Activated CD8-positive, alpha-beta T cell treated with anti-CD3 and anti-CD28 coated beads, Interleukin-2, amount 10 ng/mL, durations not matched to agents 7 days and 5 days (primary cell): ENCODE measurements around the gene CRIP3. TPM values are rescaled to one million over a fixed set of nuclear protein-coding genes. Genes with fewer than 3 reads are reported as not detected.

Experiments
- ATAC-seq: fragments of 150-1000 bp; cut with Tn5 transposase; one replicate; pipeline ENCODE4 v1.10.0; 2021; ENCODE audit warnings: moderate library complexity
- CTCF ChIA-PET: fragments of 350-600 bp; sonication (Branson Sonifier 250); formaldehyde crosslinking; loops from one replicate; lab custom pipeline; 2021; ENCODE audit warnings: antibody characterized with exemption; lab: Charles Lee
- POLR2A ChIA-PET: fragments of 350-600 bp; sonication (Branson Sonifier 250); formaldehyde crosslinking; loops from one replicate; lab custom pipeline; 2021; ENCODE audit warnings: antibody characterized with exemption; lab: Charles Lee
- DNase-seq: peaks from one replicate; pipeline ENCODE4 v3.0.0-alpha.2; 2020
- H3K27ac Mint-ChIP-seq: one replicate; pipeline ENCODE4 v1.8.0; 2021; ENCODE audit warnings: mild to moderate bottlenecking, mixed read lengths
- H3K27me3 Mint-ChIP-seq: one replicate; pipeline ENCODE4 v1.8.0; 2021; ENCODE audit warnings: low read depth, mixed read lengths
- H3K36me3 Mint-ChIP-seq: one replicate; pipeline ENCODE4 v1.8.0; 2021; ENCODE audit warnings: low read depth, mixed read lengths
- H3K4me1 Mint-ChIP-seq: one replicate; pipeline ENCODE4 v1.8.0; 2021; ENCODE audit warnings: low read depth, mixed read lengths
- H3K4me3 Mint-ChIP-seq: one replicate; pipeline ENCODE4 v1.8.0; 2021; ENCODE audit warnings: mild to moderate bottlenecking, mixed read lengths
- H3K9me3 Mint-ChIP-seq: one replicate; pipeline ENCODE4 v1.8.0; 2022; ENCODE audit warnings: mixed read lengths; ENCODE audit not compliant: insufficient read depth
- total RNA-seq, 2 experiments: library from RNA; stranded (reverse); gene quantifications; one replicate each; pipeline ENCODE4 v1.2.3, GENCODE V29; 2021

The CRIP3 gene
- total RNA-seq, 2 experiments from 2014 or later = not detected

DNA sequence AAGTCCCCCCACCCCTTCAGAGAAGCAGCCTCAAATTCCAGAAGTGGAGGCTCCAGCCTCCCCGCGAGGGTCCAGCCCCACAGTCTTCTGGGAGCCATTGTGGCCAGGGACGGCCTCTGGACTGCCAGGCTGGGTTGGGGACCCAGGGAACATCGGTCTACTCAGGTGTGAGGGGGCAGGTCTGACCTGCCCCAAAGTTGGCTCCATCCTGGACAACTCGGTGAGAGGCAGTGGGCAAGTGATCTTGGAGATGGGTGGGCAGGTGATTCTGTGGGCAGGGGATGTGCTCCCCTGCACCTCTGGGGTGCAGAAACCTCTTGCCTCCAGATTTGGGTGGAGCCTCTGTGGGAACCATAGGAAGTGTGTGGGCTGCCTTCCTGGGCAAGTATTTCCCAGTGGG, 22.8 kb downstream of the CRIP3 start:
- peaks cover 5% of the 10 kb centered on the region for H3K4me1 Mint-ChIP-seq
- no peak overlapping the region for H3K27ac Mint-ChIP-seq
- CTCF ChIA-PET = no interaction called here
- no peak overlapping the region for H3K4me3 Mint-ChIP-seq
- POLR2A ChIA-PET = no interaction called here
- ATAC-seq = no peak
- no peak for DNase-seq
- H3K9me3 Mint-ChIP-seq = no peaks in the 10 kb centered on the region
- no peaks in the 10 kb centered on the region for H3K36me3 Mint-ChIP-seq
- peaks cover 45% of the 10 kb centered on the region for H3K27me3 Mint-ChIP-seq

GRCh38 chr6:43284991-43285781, 23.4 kb downstream of the CRIP3 start:
- H3K4me3 Mint-ChIP-seq = no peak overlapping the region
- H3K27ac Mint-ChIP-seq = no peak overlapping the region
- peaks cover 45% of the 10 kb centered on the region for H3K27me3 Mint-ChIP-seq
- ATAC-seq (no peak), DNase-seq (no peak)
- ChIA-PET CTCF (no interaction called here), POLR2A (no interaction called here)
- H3K4me1 Mint-ChIP-seq = peaks cover 5% of the 10 kb centered on the region
- no peaks in the 10 kb centered on the region for H3K36me3 Mint-ChIP-seq
- no peaks in the 10 kb centered on the region for H3K9me3 Mint-ChIP-seq

GRCh38 chr6:43283905-43284304, 24.7 kb downstream of the CRIP3 start:
- no peak overlapping the region for H3K27ac Mint-ChIP-seq
- no peaks in the 10 kb centered on the region for H3K9me3 Mint-ChIP-seq
- peaks cover 52% of the 10 kb centered on the region for H3K27me3 Mint-ChIP-seq
- no peak for DNase-seq
- H3K4me1 Mint-ChIP-seq = peaks cover 5% of the 10 kb centered on the region
- no peak overlapping the region for H3K4me3 Mint-ChIP-seq
- POLR2A ChIA-PET = no interaction called here
- no peaks in the 10 kb centered on the region for H3K36me3 Mint-ChIP-seq
- ATAC-seq = no peak
- CTCF ChIA-PET = no interaction called here

DNA sequence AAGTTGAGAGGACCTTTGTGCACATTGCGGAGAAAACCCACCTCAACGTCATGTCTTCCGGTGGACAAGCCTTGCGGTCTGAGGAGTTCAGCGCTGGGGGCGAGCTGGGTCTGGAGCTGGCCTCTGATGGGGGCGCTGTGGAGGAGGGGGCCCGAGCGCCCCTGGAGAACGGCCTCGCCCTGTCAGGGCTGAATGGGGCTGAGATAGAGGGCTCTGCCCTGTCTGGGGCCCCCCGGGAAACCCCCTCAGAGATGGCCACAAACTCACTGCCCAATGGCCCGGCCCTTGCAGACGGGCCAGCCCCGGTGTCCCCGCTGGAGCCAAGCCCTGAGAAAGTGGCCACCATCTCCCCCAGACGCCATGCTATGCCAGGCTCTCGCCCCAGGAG, 25.1 kb downstream of the CRIP3 start:
- peaks cover 54% of the 10 kb centered on the region for H3K27me3 Mint-ChIP-seq
- H3K36me3 Mint-ChIP-seq = no peaks in the 10 kb centered on the region
- H3K9me3 Mint-ChIP-seq = no peaks in the 10 kb centered on the region
- no peak for DNase-seq
- ChIA-PET POLR2A (no interaction called here), CTCF (no interaction called here)
- no peak for ATAC-seq
- H3K27ac Mint-ChIP-seq = no peak overlapping the region
- H3K4me3 Mint-ChIP-seq = no peak overlapping the region
- peaks cover 6% of the 10 kb centered on the region for H3K4me1 Mint-ChIP-seq

GRCh38 chr6:43282636-43283513, 25.8 kb downstream of the CRIP3 start:
- no peaks in the 10 kb centered on the region for H3K36me3 Mint-ChIP-seq
- ChIA-PET CTCF (no interaction called here), POLR2A (interaction anchor here (0.7 kb wide), 1 partner anchor 59 kb away, joined by 3 read pairs; no protein-coding TSS in a partner anchor)

GRCh38 chr6:43282060-43282459, 26.6 kb downstream of the CRIP3 start:
- Mint-ChIP-seq H3K27me3 (peaks cover 56% of the 10 kb centered on the region), H3K4me3 (no peak overlapping the region), H3K9me3 (no peaks in the 10 kb centered on the region), H3K36me3 (no peaks in the 10 kb centered on the region), H3K27ac (no peak overlapping the region), H3K4me1 (peaks cover 10% of the 10 kb centered on the region)
- CTCF ChIA-PET = no interaction called here
- ATAC-seq = no peak
- no peak for DNase-seq
- POLR2A ChIA-PET = no interaction called here

More at GRCh38 chr6:43282636-43283513, 25.8 kb downstream of the CRIP3 start:
- Mint-ChIP-seq H3K9me3 (no peaks in the 10 kb centered on the region), H3K27me3 (peaks cover 53% of the 10 kb centered on the region), H3K4me1 (peaks cover 8% of the 10 kb centered on the region), H3K27ac (no peak overlapping the region), H3K4me3 (no peak overlapping the region)
- no peak for ATAC-seq
- no peak for DNase-seq

DNA sequence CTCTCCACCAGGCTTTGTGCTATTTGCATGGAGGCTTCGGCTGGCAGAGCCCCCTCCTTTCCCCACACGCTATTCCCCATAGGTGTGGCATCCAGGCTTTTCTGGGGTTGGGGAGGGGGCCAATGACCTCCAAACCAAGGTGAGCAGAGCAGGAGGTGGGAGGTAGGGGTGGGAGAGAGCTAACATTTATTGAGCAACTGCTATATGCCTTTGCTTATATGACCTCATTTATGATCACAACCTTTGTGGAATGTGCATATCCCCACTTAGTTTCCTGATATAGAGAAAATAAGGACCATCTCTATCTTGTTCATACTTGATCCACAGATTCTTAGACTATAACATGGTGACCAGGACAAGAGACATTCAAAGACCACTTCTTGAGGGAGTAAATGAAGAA, 28.4 kb downstream of the CRIP3 start:
- ChIA-PET POLR2A (no interaction called here), CTCF (interaction anchor here (1.1 kb wide), 3 partner anchors 28 to 227 kb away, joined by 3 read pairs; partner anchors contain the start of gene CRIP3)
- no peak overlapping the region for H3K27ac Mint-ChIP-seq
- DNase-seq (no peak), ATAC-seq (no peak)
- H3K27me3 Mint-ChIP-seq = peaks cover 56% of the 10 kb centered on the region
- peaks cover 15% of the 10 kb centered on the region for H3K4me1 Mint-ChIP-seq
- no peak overlapping the region for H3K4me3 Mint-ChIP-seq
- no peaks in the 10 kb centered on the region for H3K36me3 Mint-ChIP-seq
- no peaks in the 10 kb centered on the region for H3K9me3 Mint-ChIP-seq

DNA sequence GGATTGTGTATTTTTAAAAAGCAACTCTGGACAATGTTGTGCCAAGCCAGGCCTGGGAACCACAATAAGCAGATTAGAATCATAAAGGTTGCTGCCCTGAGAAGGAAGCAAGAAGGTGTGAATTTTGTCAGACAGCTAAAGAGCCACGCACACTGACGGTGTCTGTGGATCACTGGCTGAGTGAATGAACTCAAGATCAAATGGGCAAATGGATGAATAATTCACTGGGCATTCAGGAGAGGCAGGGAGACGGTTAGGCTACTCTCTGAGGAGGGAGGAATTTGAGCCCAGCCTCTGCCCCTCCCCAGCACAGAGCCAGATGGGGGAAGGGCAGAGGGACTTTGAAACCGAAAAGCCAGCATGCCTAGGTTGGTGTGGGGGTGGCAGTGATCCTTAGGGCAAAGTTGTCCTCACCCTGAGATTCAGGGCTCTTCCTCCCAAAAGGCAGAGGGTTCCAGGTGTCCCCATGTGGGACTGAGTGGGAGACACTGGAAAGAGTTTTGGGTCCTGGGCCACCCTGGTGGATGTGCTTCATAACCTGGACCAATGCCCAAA, 30.0 kb downstream of the CRIP3 start:
- Mint-ChIP-seq H3K27me3 (peaks cover 68% of the 10 kb centered on the region), H3K36me3 (no peaks in the 10 kb centered on the region), H3K4me3 (no peak overlapping the region), H3K27ac (no peak overlapping the region), H3K9me3 (no peaks in the 10 kb centered on the region), H3K4me1 (peaks cover 20% of the 10 kb centered on the region)
- ChIA-PET CTCF (interaction anchor here (1.0 kb wide), 1 partner anchor 9 kb away, joined by 3 read pairs; no protein-coding TSS in a partner anchor), POLR2A (no interaction called here)
- ATAC-seq = no peak
- no peak for DNase-seq

- Mint-ChIP-seq H3K4me3 (no peak overlapping the region), H3K27ac (no peak overlapping the region), H3K27me3 (peaks cover 73% of the 10 kb centered on the region), H3K9me3 (no peaks in the 10 kb centered on the region), H3K4me1 (peaks cover 20% of the 10 kb centered on the region), H3K36me3 (no peaks in the 10 kb centered on the region)
- DNase-seq (no peak), ATAC-seq (no peak)
- ChIA-PET POLR2A (no interaction called here), CTCF (interaction anchor here (1.0 kb wide), 1 partner anchor 9 kb away, joined by 3 read pairs; no protein-coding TSS in a partner anchor)
Measured at GRCh38 chr6:43277643-43278523, 30.7 kb downstream of the CRIP3 start.

- DNase-seq = no peak
- CTCF ChIA-PET = interaction anchor here (0.7 kb wide), 1 partner anchor 48 kb away, joined by 4 read pairs; the partner anchor contains the start of gene DNPH1
- no peak overlapping the region for H3K27ac Mint-ChIP-seq
- no peaks in the 10 kb centered on the region for H3K36me3 Mint-ChIP-seq
- H3K27me3 Mint-ChIP-seq = peaks cover 71% of the 10 kb centered on the region
- no peaks in the 10 kb centered on the region for H3K9me3 Mint-ChIP-seq
- POLR2A ChIA-PET = no interaction called here
- peaks cover 19% of the 10 kb centered on the region for H3K4me1 Mint-ChIP-seq
- H3K4me3 Mint-ChIP-seq = no peak overlapping the region
- no peak for ATAC-seq
Measured at GRCh38 chr6:43277306-43277642, 31.4 kb downstream of the CRIP3 start.
